NOMO-1 (cell line): ENCODE measurements around the gene DUSP15.

ENCODE experiments used
- DNase-seq, 2 experiments: peaks; one replicate each; lab custom pipeline; 2025; ENCODE audit not compliant: unreplicated experiment in 2 of 2; lab: John Stamatoyannopoulos, UW

Gene DUSP15

DNA sequence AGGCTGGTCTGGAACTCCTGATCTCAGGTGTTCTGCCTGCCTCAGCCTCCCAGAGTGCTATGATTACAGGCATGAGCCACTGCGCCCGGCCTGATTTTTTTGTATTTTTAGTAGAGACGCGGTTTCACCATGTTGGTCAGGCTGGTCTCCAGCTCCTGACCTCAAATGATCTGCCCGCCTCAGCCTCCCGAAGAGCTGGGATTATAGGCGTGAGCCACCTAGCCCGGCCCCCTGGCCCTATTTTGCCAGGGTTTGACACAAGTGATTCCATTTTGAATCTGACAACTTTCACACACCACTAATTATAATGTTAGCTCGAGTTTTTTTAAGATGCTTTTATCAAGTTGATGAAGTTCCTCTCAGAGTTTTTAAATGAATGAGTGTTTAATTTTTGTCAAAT is 25.7 kb upstream of the DUSP15 start:
- no peak for DNase-seq

DNA sequence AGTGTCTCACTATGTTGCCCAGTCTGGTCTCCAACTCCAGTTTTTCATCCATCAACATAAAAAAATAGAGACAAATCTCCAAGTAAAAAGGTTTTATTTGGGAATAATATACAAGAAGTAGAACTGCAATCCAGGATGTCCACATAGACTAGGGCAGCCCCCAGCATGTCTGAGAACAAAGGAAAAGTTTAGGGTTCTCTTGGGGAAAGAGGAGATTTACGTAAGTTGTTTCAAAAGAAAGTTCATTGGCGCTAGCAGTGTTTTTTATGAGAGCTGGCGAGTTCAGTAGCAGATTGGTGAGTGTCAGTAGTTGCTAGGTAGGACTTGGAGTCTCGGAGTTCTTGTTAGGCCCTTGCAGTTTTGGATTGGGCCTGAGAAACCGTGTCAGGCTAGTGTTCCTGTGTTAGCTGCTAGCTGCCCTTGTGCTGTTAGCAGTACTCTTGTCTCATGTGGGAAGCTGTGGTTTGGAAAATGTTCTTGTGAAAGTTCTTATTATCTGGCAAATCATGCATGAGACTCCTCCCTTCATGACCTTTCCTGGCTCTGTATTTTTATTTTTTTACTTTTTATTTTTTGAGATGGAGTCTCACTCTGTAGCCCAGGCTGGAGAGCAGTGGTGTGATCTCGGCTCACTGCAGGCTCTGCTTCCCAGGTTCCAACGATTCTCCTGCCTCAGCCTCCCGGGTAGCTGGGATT is 24.8 kb upstream of the DUSP15 start:
- DNase-seq = peak; percentile 89 to 91

DNA sequence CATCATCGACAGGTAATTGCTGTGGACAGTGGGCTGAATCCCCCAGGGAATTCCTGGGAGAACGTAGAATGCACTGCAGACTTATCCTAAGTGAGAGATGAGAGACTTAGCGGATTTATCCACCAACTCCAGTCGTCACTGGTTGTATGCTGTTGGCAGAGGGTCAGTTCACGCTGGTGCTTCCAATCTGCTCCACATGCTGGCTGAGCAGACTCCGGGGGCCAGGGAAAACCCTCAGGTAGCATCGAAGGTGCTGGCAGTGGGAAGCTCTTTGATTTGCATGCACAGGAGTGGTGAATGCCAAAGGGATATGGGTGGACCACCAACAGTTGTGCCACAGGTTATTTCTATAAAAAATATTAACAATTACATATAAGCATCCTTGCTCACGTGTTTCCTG is 20.3 kb upstream of the DUSP15 start:
- no peak for DNase-seq

DNA sequence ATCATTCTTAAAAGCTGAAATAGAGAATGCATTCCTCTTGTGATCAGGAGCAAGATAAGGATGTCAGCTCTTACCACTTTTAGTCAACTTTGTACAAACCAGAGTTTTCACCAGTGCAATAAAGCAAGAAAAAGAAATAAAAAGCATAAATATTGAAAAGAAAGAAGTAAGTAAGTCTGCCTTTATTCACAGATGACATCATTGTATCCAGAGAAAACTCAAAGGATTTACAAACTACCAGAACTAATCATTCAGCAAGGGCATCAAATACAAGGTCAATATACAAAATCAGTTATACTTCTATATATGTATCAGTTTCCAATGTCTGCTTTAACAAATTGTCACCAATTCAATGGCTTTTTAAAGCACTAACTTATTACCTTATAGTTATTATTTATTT is 13.5 kb upstream of the DUSP15 start:
- no peak for DNase-seq

DNA sequence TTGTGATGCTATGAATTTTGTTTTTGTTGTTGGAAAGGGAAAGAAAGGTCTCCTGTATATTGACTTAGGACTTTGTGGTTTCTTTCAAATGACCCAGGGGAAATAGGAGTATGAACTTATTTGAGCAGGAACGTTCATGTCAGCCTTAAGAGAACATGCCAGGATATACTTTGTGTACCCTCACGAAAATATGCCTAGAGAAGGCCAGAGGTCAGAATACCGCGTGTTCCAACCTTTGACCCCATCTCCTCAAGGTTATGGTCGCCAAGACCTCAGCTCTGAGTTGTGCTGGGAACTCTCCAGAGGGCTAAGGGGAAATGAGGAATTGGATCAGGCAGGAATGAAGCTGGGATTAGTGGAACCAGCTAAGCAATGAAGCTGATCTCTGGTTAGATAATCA is 11.6 kb upstream of the DUSP15 start:
- DNase-seq = no peak

DNA sequence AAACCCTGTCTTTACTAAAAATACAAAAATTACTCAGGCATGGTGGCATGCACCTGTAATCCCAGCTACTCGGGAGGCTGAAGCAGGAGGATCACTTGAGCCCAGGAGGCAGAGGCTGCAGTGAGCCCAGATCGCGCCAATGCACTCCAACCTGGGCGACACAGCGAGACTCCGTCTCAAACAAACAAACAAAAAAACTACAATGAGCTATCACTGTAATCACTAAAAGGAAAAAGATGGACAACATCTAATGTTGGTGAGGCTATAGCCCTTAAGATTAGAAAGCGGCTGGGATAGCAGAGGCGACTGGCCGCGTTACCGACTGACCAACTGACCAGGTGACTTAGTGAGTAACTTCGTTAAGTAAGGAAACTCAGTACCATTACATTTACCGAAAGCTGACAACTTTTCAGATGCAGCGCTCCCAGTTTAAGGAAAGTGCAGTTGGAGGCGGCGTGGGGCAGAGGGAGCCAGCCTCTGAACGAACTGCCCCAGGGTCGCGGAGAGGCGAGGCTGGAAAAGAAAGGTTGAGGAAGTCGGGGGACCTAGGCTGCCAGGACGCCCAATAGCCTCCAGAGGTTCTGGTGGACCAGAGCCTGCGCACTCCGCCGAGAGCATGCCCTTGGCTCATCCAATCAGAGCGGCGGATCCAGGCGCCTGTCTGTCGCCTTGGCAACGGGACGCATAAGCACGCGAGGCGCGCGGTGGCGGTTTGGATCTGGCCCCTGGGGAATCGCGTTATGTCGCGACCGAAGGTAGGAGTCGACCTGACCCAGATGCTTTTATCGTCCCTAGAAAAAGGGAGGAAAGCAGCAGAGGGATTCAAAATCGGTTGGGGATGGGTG is 9.0 kb upstream of the DUSP15 start:
- peak; percentile 77 to 87 for DNase-seq

DNA sequence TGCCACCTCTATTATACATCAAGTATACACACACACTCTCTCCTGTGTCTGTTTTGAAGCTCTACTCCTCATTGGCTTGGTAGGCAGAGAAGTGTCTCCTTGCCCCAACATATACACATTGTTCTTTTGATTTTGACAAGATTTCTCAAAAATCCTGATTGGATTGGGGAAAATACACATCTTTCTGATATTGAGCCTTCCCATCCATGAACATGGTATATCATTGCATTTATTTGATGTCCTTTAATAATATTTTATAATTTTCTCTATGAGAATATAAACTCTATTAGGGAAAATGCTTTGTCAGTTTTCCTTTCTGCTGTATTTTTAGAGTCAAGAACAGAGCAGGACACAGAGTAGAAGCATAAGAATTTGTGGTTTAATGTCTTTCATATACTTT is 7.4 kb upstream of the DUSP15 start:
- DNase-seq = no peak

DNA sequence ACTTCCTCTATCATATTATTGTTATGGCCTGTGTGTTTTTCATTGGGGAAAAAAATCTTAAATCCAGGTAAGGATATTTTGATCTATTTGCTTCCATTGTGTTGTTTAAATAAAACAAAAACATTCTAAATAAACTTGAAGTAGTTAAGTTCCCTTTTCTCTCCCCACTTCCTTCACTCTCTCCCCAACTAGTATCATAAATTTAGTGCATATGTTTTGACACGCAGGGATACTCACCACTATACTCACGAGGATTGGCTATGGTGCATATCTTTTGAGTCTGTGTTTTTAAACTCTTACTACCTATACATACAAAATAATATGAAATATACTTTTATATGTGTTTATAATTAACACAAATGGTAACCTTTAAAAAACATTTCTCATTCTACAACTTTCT is 5.3 kb upstream of the DUSP15 start:
- DNase-seq = peak; percentile 3 to 68

DNA sequence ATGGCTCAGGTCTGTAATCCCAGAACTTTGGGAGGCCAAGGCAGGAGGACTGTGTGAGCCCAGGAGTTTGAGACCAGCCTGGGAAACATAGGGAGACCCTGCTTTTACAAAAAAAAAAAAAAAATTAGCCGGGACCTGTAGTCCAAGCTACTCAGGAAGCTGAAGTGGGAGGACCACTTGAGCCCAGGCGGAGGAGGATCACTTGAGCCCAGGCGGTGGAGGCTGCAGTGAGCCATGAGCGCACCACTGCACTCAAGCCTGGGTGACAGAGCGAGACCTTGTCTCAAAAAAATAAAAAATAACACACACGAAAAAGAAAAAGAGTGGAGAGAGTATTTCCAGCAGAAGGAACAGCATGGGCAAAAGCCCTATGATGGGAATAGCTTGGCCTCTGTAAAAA is 2.1 kb upstream of the DUSP15 start:
- DNase-seq = no peak

DNA sequence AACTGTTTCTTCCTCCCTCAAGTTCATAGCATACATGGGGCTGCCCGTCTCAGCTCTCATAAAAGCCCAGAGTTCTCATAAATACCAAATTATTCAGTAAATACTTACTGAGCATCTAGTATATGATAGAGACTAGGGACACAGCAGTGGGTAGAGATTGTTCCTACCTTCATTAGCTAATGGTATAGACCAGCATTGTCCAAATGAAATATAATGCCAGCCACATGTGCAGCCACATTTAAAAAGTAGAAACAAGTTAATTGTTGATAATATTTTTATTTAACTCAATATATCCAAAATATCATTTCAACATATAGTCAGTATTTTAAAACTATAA is 1.3 kb upstream of the DUSP15 start:
- DNase-seq = no peak

DNA sequence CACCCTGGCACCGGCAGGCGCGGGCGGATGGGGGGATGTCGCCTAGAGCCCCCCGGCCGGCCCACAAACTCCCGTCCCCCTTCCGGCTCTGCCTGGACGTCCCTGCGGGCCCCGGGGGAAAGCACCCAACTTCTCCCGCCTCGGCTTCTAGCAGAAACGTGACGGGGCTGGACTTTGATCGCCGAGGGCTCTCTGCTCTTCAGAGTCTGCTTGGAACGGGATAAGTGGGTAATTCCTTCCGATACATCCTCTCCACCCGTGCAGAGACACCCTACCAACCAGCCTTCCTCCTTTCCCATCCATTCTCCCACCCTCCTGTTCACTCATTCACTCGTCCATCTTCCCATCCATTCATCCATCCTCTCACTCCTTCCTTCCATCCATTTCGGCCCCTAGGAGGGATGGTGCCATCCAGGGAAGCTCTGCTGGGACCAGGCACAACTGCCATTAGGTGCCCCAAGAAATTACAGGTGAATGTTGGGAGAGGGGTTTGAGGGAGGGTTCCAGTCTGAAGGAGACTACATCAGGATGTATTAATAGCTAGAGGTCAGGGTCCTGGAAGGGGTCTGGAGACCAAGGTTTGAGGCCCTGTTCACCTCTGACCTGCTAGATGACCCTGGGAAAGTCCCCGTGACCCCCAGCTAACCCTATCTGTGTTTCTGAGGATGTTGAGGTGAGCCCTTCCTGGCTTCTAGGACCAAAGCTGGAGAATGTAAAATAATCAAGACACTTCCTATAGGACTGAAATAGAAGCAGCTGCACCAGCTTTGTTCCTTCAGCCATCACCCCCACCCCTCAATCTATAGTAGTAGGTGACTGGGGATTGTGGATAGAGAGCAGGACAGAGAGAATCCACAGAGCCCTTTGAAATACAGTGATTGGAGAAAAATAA is 645 bp upstream of the DUSP15 start:
- DNase-seq = no peak

DNA sequence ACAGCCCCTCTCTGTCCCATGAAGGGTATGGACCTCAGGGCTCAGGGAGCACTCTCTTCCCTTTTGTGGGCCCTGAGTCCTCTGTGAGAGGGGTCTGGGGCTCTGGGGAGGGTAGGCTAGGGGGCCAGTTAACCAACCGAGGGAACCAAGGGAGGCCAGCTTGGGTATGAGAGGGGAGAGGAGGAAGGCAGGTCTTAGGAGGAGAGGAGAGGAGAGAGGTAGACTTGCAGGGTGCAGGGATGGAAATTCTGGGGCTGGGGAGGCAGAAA is 720 bp downstream of the DUSP15 start:
- no peak for DNase-seq

DNA sequence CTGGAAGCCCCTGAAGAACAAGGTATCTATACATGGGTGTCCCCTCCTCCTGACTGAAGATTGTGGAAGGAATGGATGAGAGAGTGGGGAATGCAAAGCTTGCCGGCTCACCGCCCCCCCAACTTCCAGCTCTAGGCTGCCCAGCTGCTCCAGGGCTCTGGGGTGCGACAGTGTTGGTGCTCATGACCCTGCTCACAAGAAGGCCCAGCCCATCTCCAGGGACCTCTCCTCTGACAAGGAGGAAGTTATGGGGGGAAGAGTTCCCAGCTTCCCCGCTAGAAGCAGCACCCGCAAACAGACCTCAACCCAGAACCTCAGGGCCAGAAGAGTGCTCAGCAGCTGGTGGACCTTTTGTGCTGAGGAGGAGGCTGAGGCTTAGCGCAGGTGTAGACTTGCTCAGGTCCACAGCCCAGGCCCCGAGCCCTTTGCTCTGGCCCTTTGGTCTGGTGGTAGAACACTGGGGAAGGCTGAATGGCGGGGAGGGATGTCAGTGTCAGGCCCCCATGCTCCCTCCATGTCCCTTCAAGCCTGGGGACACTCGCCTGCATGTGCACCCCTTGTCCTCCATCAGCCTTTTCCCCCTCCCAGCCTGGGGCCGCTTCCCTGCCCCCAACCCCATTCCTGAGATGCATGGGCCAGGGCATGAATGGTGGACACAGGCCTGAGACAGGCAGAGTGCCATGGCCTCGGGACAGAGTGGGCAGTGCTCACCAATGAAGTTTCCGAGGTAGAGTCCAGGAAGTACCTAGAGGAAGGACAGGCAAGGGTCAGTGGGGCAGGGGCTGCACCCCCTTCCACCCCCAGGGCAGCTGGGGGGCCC is 1.3 kb downstream of the DUSP15 start:
- DNase-seq = no peak

DNA sequence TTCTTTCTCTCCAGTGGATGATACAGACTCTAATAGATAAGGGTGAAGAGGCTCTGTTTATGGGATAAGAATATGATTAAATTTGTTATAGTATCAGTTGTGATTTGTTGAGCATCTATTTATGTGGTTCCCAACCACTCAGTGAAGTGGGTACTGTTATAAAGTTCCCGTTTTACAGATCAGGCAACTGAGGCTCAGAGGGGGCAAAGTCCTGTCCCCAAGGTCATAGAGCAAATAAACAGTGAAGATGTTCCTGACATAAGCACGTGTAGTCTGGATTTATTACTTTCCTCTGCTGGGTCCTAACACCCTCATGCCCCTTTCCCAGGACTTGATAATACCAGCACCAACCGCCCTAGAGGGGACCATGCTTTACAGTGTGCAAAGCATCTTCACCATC is 4.1 kb downstream of the DUSP15 start:
- DNase-seq = no peak

DNA sequence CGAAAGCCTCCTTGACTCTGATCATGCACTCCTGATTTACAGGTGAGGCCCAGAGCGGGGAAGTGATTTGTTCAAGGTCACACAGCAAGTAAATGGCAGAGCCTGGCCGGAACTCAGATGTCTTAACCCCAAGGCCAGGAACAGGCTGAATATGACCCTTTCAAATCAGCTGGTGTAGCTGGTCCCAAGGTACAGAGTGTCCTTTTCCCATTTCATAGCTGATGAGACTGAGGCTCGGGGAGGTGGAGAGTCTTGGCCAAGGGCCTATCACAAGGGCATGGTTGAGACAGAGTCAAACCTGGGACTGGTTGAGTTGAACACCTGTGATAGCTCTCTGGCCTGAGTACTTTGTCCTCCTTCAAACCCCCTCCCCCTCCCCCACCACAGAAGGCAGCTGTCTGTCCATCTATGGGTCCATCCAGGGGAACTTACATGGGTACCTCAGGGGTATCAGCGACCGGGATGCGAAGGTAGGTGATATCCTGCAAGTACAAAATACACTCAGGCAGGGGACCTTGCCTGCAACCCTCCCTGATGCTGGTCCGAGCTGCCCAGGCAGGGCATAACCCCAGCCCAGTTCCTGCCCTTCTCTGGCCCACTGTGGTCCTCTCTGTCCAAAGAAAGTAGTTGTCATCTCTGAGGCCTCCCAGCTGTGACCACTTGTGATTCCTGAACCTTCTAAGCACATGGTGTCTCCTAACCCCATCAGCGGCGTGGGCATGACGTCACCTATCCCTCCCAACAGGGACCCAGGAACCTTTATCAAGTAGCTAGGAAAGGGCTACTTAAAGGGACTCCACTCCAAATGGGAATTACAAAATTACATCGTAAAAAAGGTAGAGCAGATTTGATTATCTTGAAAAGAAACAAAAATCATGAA is 5.6 kb downstream of the DUSP15 start:
- no peak for DNase-seq

DNA sequence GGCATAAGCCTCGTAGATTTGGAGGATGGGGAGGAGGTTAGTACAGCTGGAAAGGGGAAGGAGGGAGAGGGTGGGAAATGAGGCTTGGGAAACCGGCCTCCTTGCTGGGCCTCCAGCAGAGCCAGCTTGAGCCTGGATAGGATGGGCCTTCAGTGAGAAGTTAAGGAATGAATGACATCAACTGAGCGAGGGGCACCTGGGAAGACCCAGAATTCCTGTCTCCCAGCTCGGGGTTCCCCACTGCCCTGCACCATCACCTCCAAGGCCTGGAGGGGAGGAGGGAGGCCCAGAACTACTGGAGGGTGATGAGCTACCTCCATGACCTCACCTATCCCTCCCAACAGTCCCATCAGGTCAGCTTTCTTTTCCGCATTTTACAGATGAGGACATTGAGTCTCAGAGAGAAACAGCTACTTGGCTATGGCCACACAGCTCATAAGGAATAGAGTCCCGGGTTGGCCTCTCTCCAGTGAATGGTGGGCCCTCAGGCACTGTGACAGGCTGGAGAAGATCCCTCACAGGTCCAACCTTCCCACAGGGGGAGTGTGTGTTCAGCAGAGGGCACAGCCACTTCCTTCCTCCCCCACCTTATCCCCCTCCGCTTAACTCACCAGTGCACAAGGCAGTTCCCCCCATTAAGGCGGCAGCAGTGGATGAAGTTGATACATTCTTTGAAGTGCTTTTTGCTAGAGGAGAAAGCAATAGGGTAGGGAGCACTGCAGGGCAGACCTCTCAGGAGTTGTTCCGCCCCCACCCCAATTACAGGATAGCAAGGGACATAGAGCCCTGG is 6.8 kb downstream of the DUSP15 start:
- no peak for DNase-seq

DNA sequence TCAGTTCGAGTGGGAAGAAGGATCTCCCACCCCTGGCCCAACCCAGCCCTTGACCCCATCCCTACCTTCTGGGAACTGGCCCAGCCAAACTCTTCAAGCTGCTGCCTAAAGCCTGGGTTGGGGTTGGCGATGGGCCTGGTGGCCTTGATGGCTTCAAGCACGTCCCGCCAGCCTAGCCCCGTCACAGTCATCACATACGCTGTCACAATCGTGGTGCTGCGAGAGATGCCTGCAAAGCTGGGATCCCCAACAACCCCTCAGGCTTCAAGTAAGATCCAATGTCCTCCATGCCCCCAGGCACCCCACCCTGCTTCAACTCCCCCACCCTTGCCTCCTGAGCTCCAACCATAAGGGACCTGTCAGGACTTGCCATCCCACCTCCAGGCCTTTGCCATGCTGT is 7.8 kb downstream of the DUSP15 start:
- DNase-seq = no peak

DNA sequence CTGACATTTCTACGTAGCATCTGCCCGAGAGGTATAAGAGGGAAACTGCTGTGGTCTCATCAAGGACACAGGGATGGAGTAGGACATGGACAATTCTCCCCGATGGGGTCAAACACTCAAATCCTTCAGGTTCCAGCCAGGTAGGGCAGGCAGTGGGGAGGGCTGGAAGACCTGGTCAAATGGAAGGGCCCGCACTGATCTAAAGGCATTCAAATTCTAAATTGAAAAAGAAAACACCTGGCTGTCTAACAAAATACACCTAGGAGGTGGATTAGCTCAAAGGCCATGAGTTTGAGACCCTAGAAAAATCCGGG is 8.2 kb downstream of the DUSP15 start:
- DNase-seq = no peak

DNA sequence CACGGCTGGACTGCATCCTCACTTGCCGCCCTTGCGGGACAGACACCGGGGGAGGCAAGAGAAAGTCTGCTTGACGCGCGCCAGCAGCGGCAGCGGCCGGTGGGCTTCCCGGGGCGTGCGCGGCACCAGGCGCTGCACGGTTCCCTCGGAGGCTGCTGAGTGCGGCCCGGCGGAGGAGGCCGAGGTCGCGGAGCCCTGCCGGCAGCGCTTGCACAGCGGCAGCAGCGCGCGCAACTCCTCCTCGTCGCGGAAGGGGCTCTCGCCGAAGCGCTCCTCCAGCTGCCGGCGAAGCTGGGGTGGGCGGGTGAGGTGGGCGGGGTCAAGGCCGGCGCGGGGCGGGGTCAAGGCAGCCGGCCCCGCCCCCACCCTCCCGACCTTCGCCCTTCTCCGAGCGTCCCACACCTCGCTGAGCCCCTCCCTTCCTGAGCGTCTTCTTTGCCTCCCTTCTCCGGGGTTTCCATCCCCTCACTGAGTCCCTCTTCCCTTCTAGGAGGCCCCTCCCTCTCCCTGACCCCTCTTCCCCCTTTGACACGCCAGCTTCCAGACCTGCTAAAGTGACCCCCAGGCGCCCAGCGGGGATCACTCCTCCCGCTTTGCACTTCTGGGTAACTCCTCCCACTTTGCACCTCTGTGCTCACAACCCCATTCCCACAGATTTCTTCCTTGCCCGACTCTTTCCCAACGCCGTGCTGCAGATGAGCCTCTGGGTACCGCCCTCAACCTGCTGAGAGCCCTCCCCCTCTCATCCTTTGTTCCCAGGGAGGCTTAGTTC is 8.8 kb downstream of the DUSP15 start:
- DNase-seq = peak; percentile 56 to 79
